GM13977 (cell line): ENCODE data around the gene KIF25.

Experiments
- DNase-seq: peaks from one replicate; pipeline ENCODE4 v3.0.0; 2012; ENCODE audit warnings: low spot score
- CTCF ChIP-seq: IDR thresholded peaks from 2 replicates; pipeline ENCODE4 v1.5.1; 2012; ENCODE audit warnings: mild to moderate bottlenecking, control low read depth; ENCODE audit not compliant: insufficient read depth; ENCODE audit errors: extremely low read depth, missing control alignments
- in situ Hi-C: fragments of 300-500 bp; cut with MboI; formaldehyde crosslinking; loops from one replicate; pipeline ENCODE4 v1.12.0; 2022; ENCODE audit warnings: low sequenced_read_pairs, low pct_unique_long_range_greater_than_20kb, mixed read lengths, inconsistent platforms; ENCODE audit not compliant: unreplicated experiment

Gene KIF25

DNA sequence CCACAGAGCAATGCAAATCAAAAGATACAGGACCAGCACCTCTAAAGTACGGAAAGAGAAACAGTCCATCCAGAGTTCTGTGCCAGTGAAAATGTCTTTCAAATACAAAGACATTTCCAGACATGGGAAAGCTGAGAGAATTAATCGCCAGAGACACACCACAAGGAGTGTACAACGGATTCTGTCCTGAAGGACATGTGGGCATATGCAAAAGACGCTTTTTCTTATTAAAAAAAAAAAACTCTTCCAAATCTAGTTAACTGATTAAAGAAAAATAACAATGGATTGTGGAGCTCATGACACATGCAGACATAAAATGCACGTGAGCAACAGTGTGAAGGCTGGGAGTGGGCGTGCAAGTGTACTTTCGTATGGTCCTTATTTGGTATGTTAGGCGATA is 22.8 kb downstream of the KIF25 start:
- TF ChIP-seq CTCF = no peak
- DNase-seq = no peak
- in situ Hi-C loops = no loop called here

DNA sequence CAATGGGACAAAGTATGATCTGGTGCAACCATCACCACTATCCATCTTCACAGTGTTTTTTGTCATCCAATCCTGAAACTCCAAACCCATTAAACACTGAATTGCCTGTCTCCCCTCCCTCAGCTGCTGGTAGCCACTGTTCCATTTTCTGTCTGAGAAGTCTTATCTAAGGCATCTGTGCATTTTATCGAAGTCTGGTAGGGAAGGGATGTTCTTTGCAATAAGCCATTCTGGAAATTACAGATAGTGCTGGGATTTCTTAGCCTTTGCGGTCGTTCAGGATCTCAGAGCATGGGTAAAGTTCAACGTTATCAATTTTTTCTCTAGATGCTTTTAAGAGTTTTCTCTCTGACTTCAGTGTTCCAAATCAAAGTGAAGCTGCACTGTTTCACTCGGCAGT is 24.1 kb downstream of the KIF25 start:
- DNase-seq = no peak
- no peak for TF ChIP-seq CTCF
- in situ Hi-C loops = no loop called here

GRCh38 chr6:168022488-168023321 is 25.2 kb downstream of the KIF25 start:
- no peak for TF ChIP-seq CTCF
- DNase-seq = no peak
- in situ Hi-C loops = no loop called here

DNA sequence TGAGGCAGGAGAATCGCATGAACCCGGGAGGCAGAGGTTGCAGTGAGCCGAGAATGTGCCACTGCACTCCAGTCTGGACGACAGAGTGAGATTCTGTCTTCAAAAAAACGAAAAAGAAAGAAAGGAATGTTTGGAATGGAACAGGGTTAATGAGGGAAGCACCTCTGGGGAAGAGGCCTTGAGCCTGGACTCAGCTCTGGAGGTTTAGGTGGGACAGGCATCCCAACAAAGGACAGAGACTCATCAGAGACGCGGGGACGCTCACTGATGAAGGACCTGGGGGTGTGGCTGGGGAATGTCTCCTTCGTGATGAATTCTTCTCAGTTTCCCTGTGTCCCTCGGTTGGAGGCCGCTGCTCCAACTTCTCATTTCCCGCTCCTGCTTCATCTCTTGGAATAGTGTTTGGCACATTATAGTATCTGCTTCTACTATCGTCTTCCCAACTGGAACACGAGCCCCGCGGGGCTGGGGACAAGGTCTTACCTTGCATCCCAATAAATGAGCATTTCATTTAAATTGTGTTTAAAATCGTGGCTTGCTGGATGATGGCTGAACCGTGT is 27.6 kb downstream of the KIF25 start:
- TF ChIP-seq CTCF = no peak
- DNase-seq = no peak
- in situ Hi-C loops = no loop called here

DNA sequence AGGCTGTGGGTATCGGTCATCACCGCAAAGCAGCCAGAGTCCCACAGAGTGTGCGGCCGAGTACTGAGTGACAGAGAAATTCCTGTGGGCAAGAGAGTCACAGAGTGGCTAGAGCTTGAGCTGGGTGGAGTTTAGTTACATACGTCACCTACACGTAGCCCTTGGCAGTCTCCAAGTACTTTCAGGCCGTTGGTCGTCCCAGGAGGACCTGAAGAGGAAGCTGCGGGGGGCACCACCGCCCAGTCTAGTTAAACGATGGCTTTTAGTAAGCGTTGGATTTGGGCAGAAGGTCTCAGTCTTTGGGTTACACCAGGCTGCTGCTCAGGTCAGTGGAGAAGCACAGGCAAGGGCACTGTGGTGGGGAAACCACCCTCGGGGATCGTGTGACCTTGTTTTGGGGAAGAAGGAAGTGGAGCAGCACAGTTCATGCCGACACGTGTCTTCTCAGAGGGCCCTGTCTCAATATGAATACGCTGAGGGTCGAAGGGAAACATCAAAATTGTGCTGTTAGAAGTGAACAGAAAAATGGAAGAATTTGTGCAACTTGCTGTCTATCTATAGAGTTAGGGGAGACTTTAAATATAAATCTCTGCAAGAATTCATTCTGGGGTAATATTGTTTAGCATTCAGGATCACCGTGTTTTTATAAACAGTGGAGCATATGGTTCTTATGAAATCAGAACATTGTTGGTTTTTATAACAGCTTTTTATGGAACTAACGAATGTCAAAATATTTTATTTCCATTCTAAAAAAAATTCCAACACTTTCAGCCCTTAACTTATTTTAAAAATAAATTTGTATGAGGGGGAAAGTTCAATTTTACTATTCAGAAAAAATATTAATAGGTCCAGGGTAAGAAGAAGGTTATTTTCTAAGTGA is 28.6 kb downstream of the KIF25 start:
- DNase-seq = no peak
- no peak for TF ChIP-seq CTCF
- in situ Hi-C loops = no loop called here

DNA sequence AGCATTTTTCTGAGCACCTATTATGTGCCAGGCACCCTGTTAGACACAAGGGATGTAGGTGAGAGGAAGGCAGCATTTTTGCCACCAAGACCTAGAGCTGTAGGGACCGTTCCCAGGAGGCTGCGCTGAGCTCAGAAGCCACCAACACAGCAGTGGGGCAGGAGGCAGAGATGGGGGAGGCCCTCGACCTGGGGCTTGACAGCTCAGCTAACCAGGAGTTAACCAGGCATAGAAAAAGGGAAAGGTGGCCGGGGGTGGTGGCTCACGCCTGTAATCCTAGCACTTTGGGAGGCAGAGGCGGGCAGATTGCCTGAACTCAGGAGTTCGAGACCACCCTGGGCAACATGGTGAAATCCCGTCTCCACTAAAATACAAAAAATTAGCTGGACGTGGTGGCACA is 29.5 kb downstream of the KIF25 start:
- DNase-seq = no peak
- in situ Hi-C loops = no loop called here
- no peak for TF ChIP-seq CTCF
